ENCODE measurements around the gene OR7A5. TPM values are rescaled to one million over a fixed set of nuclear protein-coding genes. Genes with fewer than 3 reads are reported as not detected.

The OR7A5 gene
- total and polyA plus RNA-seq, 4 donors: not detected

DNA sequence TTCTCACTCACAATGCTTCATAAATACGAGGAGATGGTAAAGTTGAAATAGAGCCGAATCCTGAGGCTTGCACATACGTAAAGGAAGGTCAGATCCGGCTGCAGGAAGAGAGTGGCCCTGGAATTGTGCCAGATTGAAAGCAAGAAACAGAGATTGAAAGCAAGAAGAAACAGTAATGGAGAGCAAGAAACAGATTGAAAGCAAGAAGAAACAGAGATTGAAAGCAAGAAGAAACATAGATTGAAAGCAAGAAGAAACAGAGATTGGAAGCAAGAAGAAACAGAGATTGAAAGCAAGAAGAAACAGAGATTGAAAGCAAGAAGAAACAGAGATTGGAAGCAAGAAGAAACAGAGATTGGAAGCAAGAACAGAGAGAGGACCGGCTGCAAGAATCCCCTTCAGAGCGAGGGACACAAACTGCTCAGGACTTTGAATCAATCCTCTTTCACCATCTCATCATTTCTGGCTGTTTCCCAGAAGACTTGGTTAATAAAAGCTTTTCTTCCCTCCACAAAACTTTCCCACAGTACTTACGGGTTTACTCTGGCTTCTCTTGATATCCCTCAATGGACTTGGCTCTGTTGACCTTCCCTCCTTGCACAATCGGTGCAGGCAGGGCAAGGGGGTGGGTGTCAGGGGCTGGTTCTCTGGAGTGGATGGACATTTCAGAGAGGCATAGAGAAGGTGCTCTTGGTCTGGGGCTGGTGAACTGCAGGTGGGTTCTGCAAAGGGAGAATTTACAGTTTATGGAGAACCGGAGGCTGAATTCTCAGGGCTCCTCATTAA is 25.5 kb downstream of the OR7A5 start:
- H3K9ac ChIP-seq (ENCODE audit: insufficient read depth in 1 of 2, low read length in 2 of 2): no peak overlapping the region
- no peaks in the 10 kb centered on the region for H3K9me3 ChIP-seq (ENCODE audit: control insufficient read depth in 4 of 4, insufficient read depth in 3 of 4, low read length in 3 of 4)
- H3K27me3 ChIP-seq (ENCODE audit: control insufficient read depth in 3 of 3, insufficient read depth in 3 of 3, low read length in 2 of 3): no peaks in the 10 kb centered on the region
- H3K4me1 ChIP-seq (ENCODE audit: control insufficient read depth in 5 of 5, insufficient read depth in 5 of 5, low read length in 5 of 5): no peaks in the 10 kb centered on the region
- DNase-seq (no peak), ATAC-seq (ENCODE audit: insufficient read depth, low FRiP score) (no peak)
- TF ChIP-seq, protein P1, sequence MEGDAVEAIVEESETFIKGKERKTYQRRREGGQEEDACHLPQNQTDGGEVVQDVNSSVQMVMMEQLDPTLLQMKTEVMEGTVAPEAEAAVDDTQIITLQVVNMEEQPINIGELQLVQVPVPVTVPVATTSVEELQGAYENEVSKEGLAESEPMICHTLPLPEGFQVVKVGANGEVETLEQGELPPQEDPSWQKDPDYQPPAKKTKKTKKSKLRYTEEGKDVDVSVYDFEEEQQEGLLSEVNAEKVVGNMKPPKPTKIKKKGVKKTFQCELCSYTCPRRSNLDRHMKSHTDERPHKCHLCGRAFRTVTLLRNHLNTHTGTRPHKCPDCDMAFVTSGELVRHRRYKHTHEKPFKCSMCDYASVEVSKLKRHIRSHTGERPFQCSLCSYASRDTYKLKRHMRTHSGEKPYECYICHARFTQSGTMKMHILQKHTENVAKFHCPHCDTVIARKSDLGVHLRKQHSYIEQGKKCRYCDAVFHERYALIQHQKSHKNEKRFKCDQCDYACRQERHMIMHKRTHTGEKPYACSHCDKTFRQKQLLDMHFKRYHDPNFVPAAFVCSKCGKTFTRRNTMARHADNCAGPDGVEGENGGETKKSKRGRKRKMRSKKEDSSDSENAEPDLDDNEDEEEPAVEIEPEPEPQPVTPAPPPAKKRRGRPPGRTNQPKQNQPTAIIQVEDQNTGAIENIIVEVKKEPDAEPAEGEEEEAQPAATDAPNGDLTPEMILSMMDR (IDR thresholded peaks at IDR 0.05; ENCODE audit: control extremely low read depth, extremely low read depth): no peak
- H3K36me3 ChIP-seq (ENCODE audit: control insufficient read depth in 4 of 4, insufficient read depth in 4 of 4, low read length in 4 of 4): no peaks in the 10 kb centered on the region
- H3K4me3 ChIP-seq: no peak overlapping the region
- no peak overlapping the region for H3K27ac ChIP-seq (ENCODE audit: low read depth in 1 of 2, low read length in 1 of 2)
- 38 to 59% methylated on average over 9 of the region's 9 CpGs for WGBS, 2 donors

DNA sequence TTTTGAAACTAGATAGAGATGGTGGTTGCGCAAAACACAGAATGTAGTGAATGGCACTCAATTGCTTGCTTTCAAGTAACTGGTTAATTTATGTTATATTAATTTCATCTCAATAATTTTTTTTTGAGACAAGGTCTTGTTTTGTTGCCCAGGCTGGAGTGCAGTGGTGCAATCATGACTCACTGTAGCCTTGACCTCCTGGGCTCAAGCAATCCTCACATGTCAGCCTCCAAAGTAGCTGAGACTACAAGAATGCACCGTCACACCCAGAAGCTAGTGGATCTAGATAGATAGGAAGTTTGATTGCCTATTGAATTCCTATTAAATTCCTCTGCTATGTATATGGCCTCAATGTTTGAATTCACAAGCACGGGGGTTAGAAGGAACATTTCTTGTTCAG is 30.2 kb downstream of the OR7A5 start:
- H3K9ac ChIP-seq (ENCODE audit: insufficient read depth in 1 of 2, low read length in 2 of 2): no peak overlapping the region
- no peak for DNase-seq
- H3K27ac ChIP-seq (ENCODE audit: low read depth in 1 of 2, low read length in 1 of 2): no peak overlapping the region
- no peaks in the 10 kb centered on the region for H3K4me1 ChIP-seq (ENCODE audit: control insufficient read depth in 5 of 5, insufficient read depth in 5 of 5, low read length in 5 of 5)
- TF ChIP-seq, protein P1 (IDR thresholded peaks at IDR 0.05; ENCODE audit: control extremely low read depth, extremely low read depth): no peak
- H3K9me3 ChIP-seq (ENCODE audit: control insufficient read depth in 4 of 4, insufficient read depth in 3 of 4, low read length in 3 of 4): no peaks in the 10 kb centered on the region
- no peak for ATAC-seq (ENCODE audit: insufficient read depth, low FRiP score)
- no peak overlapping the region for H3K4me3 ChIP-seq
- WGBS, 2 donors: 84 to 95% methylated on average over 3 of the region's 3 CpGs
- no peaks in the 10 kb centered on the region for H3K36me3 ChIP-seq (ENCODE audit: control insufficient read depth in 4 of 4, insufficient read depth in 4 of 4, low read length in 4 of 4)
- H3K27me3 ChIP-seq (ENCODE audit: control insufficient read depth in 3 of 3, insufficient read depth in 3 of 3, low read length in 2 of 3): peaks cover 0 to 2% (median 0%) of the 10 kb centered on the region in 3 donors

DNA sequence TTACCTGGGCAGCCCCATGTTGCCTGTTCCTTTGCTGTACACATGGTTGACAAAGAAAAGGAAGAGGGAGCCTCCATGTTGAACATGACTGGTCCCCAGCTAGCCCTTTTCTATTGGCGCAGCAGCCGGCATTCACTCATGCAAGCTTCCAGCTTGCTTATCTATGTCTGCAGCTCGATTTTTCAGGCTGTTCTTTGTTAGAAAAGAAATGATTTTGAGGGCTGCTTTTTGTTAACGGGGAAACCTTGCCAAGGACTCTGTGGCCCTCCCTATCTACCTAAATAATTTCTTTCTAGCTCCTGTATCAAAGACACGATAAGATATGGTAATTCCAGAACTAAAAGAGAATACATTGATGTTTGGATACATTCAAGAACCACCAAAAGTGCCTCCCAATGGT is 36.2 kb downstream of the OR7A5 start:
- Histone ChIP-seq H3K4me3 (no peak overlapping the region), H3K27ac (ENCODE audit: low read depth in 1 of 2, low read length in 1 of 2) (no peak overlapping the region), H3K4me1 (ENCODE audit: control insufficient read depth in 5 of 5, insufficient read depth in 5 of 5, low read length in 5 of 5) (no peaks in the 10 kb centered on the region), H3K36me3 (ENCODE audit: control insufficient read depth in 4 of 4, insufficient read depth in 4 of 4, low read length in 4 of 4) (no peaks in the 10 kb centered on the region), H3K9ac (ENCODE audit: insufficient read depth in 1 of 2, low read length in 2 of 2) (no peak overlapping the region), H3K9me3 (ENCODE audit: control insufficient read depth in 4 of 4, insufficient read depth in 3 of 4, low read length in 3 of 4) (peaks cover 0 to 2% (median 0%) of the 10 kb centered on the region in 4 donors), H3K27me3 (ENCODE audit: control insufficient read depth in 3 of 3, insufficient read depth in 3 of 3, low read length in 2 of 3) (peaks cover 0 to 4% (median 0%) of the 10 kb centered on the region in 3 donors)
- DNase-seq (no peak), ATAC-seq (ENCODE audit: insufficient read depth, low FRiP score) (no peak)
- 75 to 77% methylated on average over 5 of the region's 5 CpGs for WGBS, 2 donors
- TF ChIP-seq, protein P1 (IDR thresholded peaks at IDR 0.05; ENCODE audit: control extremely low read depth, extremely low read depth): no peak

Data from lung (tissue), 12 donors.